ENCODE data around the gene NOVA2.

- TF ChIP-seq, protein P1, sequence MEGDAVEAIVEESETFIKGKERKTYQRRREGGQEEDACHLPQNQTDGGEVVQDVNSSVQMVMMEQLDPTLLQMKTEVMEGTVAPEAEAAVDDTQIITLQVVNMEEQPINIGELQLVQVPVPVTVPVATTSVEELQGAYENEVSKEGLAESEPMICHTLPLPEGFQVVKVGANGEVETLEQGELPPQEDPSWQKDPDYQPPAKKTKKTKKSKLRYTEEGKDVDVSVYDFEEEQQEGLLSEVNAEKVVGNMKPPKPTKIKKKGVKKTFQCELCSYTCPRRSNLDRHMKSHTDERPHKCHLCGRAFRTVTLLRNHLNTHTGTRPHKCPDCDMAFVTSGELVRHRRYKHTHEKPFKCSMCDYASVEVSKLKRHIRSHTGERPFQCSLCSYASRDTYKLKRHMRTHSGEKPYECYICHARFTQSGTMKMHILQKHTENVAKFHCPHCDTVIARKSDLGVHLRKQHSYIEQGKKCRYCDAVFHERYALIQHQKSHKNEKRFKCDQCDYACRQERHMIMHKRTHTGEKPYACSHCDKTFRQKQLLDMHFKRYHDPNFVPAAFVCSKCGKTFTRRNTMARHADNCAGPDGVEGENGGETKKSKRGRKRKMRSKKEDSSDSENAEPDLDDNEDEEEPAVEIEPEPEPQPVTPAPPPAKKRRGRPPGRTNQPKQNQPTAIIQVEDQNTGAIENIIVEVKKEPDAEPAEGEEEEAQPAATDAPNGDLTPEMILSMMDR (IDR thresholded peaks at IDR 0.05), result no peak
- TF ChIP-seq POLR2A (IDR thresholded peaks at IDR 0.05) (no peak), EP300 (IDR thresholded peaks at IDR 0.05) (no peak), POLR2AphosphoS5 (IDR thresholded peaks at IDR 0.05) (no peak)
Observed at GRCh38 chr19:45884682-45885555, 88.7 kb downstream of the NOVA2 start.
